G401 (cell line): ENCODE measurements around the gene CAP2. TPM values are rescaled to one million over a fixed set of nuclear protein-coding genes. Genes with fewer than 3 reads are reported as not detected.
A peak's percentile ranks its signal among the peaks of the same experiment; 100 is the strongest.

Source experiments
- DNase-seq: peaks from one replicate; pipeline ENCODE4 v3.0.0-alpha.2; 2015; ENCODE audit warnings: low spot score
- in situ Hi-C: cut with HindIII; loops from 2 replicates; pipeline ENCODE4 v1.10.0; 2016; ENCODE audit warnings: low sequenced_read_pairs, mixed read lengths
- total RNA-seq: library from RNA; depleted of rRNA; stranded (reverse); fragments of >200 nt; shearing (Covaris generic); gene quantifications from 2 replicates; pipeline ENCODE4 v1.2.3, GENCODE V29; 2014

The CAP2 gene
- total RNA-seq, 1 experiment from 2014 or later, result 5.3 TPM

GRCh38 chr6:17466707-17467106 is 73.3 kb downstream of the CAP2 start:
- no peak for DNase-seq
- in situ Hi-C loops, result no loop called here

- in situ Hi-C loops, result no loop called here
- DNase-seq, result no peak
Measured at GRCh38 chr6:17469006-17469832, 75.8 kb downstream of the CAP2 start.

DNA sequence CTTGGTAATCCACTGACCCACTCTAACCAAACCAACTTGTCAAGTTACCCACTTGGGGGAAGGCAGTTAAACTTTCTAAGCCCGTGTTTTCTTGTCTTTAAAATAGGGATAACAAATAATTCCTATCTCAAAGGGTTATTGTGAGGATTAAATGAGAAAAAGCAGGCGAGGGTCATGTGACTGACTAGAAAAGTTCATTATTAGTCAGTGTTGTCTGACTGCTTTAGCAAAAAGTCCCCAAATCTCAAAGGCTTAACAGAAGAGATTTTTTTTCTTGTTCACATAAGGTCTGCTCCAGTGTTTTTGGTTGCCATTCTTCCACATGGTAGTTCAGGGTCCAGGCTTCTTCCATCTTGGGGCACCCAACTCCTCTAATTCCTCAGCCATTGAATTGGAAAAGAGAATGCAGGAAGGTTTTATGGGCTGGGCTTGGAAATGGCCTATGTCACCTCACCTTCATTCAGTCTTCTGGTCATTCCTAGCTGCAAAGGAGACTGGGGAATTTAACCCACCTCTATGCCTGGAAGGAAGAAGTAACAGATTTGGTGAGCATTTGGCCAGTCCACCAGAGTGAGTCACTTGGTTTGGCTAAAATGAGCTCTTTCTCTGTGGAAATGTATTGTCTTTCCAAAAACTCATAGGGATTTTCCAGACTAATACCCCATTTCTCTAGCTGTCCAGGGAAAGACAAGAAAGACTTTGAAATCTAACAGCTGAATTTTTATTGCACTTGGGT is 77.0 kb downstream of the CAP2 start:
- DNase-seq, result peak; percentile 38
- in situ Hi-C loops, result no loop called here

DNA sequence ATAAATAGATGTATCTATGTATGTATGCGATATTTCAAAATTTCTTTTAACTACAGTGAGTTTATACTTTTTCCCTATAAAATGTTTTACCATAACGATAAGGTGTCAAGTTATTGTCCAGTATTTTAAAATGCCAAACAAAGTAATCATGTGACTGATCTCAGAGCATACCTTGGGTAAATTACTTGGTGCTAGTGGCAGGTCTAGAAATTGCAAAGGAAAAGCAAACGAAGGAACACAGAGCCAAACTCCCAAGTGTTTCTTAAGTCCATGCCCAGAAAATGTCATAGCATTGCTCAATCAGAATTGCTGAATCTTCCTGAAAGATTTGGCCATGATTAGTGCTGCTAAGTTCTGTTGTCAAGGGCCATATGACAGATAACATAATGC is 77.5 kb downstream of the CAP2 start:
- DNase-seq, result peak; percentile 8
- in situ Hi-C loops, result no loop called here

DNA sequence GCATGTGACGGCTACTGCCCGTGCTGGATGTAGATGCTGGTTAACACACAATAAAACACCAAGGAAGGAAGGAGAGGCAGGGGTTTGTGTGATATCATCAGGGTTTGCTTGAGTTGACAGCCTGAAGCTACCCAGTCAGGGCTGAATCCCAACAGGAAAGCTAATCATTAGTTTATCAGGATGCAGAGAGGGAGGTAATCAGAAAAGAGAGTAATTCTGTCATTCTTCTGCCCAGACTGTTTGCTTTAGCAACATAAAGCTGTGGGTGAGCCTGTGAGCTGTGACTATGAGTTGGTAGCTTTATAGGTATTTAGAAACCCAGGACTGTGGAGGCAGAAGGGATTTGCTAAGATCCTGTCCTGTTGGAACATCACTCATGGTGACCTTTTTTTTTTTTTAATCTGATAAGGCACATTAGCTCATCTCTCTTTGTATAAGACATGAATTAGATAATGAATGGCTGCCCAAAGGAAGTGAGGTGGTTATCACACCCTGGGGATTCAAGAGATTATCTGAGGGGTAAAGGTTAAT is 79.3 kb downstream of the CAP2 start:
- in situ Hi-C loops, result no loop called here
- no peak for DNase-seq

GRCh38 chr6:17473554-17473953 is 80.2 kb downstream of the CAP2 start:
- in situ Hi-C loops, result no loop called here
- DNase-seq, result no peak

DNA sequence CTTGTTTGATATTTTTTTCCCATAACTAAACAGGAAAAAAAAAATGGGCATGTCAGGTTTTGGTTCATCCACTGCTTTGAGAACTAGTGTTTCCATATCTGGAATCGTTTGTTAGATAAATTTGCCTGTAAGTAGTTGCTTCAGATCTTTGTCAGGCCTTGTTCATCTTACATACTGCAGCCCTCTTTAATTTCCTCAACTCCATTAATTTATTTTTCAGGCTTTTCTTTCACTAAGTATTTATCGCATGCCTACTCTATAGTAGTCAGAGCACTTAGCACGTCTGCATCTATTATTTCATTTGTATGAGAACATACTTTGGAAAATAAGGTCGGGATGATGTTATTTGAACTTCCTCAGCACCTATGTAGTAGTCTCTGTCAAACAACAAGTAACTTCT is 80.9 kb downstream of the CAP2 start:
- in situ Hi-C loops, result no loop called here
- DNase-seq, result no peak

DNA sequence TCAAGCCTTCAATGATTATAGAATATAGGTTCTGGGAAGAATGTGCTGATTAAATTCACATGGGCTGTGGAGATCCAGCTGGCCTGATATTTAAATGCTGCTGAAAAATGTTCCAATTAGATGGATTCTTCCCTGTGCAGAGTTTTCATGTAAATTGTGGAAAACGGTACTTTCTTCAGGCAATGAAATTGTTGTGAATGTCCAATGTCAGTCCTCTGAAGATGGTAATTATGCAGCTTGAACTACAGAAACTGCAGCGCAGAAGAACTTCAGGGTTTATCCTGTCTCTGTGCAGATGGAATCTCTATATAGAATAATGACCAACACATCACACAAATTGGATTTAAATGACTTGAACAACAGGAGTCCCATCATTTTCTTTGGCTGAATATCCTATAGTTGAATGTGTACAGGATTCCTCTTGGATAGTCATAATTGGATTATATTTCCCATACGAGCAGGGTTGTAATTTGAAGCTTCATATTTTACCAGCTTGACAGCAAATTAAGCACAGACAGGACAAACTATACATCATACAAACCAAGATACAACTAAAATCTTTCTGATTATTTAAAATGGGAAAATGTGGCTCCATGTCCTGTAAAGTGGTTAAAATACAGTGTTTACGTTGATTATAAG is 82.3 kb downstream of the CAP2 start:
- in situ Hi-C loops, result no loop called here

DNA sequence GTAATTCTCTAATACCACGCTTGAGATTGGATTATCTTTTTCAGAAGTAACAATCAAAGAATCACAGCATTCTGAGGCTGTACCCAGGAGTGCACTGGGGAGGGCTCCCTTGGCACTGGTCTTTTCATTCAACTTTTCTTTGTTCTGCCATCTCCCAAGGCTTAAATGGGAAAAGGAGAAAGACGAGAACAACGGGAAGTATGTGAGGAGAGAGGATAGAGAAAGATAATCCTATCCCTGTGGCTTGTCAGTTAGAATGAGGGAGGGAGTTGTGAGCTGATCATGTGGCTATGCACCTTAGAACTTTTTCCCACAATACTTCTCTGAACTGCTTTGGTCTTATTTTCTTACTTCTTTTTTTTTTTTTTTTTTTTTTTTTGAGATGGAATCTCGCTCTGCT is 83.1 kb downstream of the CAP2 start:
- DNase-seq, result no peak

More for the DNA sequence above, 82.3 kb downstream of the CAP2 start:
- no peak for DNase-seq

DNA sequence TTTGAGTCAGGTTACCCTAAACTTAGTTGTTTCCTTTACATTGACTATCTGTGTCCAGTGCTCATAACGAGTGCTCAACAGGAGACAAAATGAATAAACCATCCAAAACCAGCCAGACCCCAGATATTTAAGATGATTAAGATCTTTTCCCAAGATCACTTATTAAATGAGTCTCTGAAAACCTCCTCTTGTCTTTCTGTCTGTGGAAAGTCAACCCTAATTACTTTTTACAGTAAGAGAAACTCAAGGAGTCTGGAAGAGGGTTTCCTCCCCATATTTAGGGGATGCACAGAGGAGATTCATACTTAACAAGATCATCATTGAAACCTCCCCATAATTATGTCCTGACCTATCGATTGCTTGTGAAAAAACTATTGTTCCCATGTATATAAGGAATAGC is 84.0 kb downstream of the CAP2 start:
- in situ Hi-C loops, result no loop called here
- no peak for DNase-seq

More for the DNA sequence above, 83.1 kb downstream of the CAP2 start:
- in situ Hi-C loops, result no loop called here

DNA sequence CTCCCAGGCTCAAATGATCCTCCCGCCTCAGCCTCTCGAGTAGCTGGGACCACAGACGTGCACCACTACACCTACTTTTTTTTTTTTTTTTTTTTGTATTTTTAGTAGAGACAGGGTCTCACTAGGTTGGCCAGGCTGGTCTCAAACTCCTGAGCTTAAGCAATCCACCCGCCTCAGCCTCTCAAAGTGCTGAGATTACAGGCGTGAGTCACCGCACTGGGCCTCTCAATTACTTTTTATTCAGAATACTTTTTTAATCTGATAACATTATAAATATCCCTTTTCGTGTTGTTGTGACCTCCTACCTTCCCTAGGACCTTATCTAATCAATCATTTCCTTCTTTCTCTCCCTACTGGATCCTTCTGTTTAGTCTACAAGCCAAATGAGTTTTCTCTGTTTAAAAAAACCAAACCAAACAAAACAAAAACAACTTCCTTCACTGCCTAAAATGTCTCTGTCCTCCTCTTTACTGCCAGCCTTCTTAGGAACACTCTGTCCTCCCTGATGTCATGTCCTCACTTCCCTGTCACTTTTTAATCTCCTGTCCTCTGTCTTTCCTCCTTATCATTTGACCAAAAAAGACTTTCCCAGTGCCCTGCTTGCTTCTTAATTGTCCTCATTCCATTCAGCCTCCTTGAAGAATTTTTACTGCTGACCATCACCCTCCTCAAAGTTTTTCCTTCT is 85.0 kb downstream of the CAP2 start:
- no peak for DNase-seq
- in situ Hi-C loops, result no loop called here

- in situ Hi-C loops, result no loop called here
- DNase-seq, result no peak
Measured at GRCh38 chr6:17478946-17479345, 85.6 kb downstream of the CAP2 start.

GRCh38 chr6:17480476-17480875 is 87.1 kb downstream of the CAP2 start:
- no peak for DNase-seq
- in situ Hi-C loops, result no loop called here

- in situ Hi-C loops, result no loop called here
- no peak for DNase-seq
Measured at GRCh38 chr6:17482711-17483110, 89.3 kb downstream of the CAP2 start.

DNA sequence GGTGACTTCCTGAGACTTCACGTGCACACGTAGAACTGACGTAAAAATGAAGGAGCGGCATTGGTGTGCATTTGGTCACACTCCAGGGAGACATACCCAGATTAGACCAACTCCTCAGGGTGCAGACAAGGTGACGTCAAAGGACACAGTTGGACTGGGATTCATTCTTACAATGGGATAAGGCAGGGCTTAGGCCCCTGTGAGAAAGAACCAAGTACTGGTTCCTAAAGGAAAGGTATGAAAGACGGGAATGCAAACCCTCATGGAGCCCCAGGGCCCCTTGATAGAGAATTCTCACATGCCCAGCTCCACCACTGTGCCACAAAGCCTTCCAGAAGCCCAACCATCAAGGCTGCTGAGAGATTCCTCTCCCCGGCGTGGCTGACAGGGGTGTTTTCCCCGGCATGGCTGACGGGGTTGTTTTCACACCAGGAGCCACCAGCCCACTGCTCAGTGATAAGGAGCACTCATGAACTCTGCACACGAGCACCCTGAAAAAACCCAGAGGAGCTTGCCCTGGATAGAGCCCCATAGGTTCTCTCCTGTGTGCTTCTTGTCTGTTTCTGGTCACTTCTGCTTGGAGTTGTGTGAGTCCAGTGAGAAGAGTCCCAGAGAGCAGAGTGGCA is 90.1 kb downstream of the CAP2 start:
- in situ Hi-C loops, result no loop called here

DNA sequence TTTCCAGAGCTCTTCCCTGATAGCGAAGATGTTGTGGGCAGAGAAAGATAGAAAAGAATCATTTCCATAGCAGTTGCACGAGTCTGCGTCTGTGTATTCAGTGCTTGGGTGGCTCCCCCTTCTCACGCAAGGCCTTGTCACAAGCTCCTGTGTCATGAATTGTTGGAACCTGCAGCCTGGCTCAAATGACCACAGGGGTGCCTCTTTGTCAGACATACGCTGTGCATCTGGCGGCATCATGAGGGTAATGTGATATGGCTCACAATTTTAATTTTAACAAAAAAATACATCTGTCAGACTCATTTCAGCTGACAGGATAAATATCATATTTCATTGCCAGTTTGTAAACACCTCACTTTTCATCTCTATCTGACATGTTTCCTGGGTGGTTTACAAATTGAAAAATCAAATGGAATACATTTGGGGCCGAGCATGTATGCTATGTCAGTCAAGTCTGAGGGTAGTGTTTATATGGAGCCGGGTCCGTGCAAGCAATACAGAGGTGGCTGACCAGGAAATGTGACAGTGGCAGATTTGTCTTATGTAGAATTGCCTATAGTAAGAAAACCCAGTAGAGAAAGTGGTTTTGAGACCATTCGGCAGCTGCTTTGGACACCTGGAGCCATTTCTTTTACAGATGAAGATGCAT is 90.9 kb downstream of the CAP2 start:
- in situ Hi-C loops, result no loop called here
- DNase-seq, result no peak

More for the DNA sequence above, 90.1 kb downstream of the CAP2 start:
- no peak for DNase-seq

DNA sequence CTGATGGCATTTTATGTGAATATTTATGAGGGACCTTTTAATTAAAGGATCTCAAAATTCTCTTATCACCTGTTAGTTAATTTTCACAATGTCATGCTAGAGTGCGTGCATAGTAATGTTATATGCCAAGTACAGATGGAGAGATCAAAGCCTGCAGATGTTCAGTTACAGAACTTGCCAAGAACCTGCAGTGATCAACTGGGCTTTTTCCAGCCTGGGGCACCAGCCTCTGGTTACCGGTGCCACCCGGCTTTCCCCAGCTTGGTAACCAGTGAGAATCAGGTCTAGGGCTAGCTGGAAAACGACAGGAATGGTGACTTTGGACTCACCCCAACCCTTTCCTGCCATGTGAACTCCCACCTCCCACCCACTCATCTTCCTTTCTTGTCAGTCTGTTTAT is 91.8 kb downstream of the CAP2 start:
- in situ Hi-C loops, result no loop called here
- peak; percentile 55 for DNase-seq

DNA sequence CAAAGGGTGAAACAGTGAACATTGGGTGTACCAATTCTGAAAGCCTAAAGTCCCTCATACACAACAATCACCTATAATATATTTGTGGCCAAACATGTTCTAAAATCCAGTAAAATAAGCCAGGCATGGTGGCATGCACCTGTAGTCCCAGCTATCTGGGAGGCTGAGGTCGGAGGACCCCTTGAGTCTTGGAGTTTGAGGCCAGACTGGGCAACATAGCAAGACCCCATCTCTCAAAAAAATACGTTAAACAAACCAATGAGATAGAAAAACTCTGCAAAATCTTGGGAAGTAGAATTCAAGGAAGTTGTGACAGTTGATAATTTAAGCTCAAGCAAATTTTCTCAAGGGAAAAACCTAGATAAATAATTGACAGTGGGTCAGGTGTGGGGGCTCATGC is 92.6 kb downstream of the CAP2 start:
- in situ Hi-C loops, result no loop called here
- DNase-seq, result no peak
